GM12872 (cell line): Measurements from ENCODE around the gene ANO3.

Experiments used
- TF ChIP-seq, protein P1 (sequence below): IDR thresholded peaks from 3 replicates; pipeline ENCODE4 v1.5.1; 2011; ENCODE audit warnings: low read depth, mild to moderate bottlenecking, low read length, moderate library complexity; ENCODE audit not compliant: insufficient read depth

The ANO3 gene

DNA sequence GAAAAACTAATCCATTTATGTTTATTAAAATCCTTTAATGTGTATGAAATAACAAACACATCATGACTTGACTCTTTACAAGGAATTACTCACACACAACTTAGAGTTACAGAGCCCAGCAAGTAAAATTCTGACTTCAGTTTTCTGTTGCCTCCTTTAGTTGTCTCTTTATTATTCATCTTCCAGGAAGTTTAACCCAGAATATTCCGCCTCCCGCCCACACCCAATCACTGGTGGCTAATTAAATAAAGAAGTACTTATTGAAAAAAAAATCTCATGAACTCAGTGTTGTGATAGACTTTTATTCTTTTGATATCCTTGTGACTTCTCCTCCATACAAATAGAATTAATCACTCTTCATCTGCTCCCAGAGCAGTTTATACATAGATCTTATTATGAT lies 178.2 kb downstream of the ANO3 start:
- TF ChIP-seq, protein P1, sequence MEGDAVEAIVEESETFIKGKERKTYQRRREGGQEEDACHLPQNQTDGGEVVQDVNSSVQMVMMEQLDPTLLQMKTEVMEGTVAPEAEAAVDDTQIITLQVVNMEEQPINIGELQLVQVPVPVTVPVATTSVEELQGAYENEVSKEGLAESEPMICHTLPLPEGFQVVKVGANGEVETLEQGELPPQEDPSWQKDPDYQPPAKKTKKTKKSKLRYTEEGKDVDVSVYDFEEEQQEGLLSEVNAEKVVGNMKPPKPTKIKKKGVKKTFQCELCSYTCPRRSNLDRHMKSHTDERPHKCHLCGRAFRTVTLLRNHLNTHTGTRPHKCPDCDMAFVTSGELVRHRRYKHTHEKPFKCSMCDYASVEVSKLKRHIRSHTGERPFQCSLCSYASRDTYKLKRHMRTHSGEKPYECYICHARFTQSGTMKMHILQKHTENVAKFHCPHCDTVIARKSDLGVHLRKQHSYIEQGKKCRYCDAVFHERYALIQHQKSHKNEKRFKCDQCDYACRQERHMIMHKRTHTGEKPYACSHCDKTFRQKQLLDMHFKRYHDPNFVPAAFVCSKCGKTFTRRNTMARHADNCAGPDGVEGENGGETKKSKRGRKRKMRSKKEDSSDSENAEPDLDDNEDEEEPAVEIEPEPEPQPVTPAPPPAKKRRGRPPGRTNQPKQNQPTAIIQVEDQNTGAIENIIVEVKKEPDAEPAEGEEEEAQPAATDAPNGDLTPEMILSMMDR, result no peak

DNA sequence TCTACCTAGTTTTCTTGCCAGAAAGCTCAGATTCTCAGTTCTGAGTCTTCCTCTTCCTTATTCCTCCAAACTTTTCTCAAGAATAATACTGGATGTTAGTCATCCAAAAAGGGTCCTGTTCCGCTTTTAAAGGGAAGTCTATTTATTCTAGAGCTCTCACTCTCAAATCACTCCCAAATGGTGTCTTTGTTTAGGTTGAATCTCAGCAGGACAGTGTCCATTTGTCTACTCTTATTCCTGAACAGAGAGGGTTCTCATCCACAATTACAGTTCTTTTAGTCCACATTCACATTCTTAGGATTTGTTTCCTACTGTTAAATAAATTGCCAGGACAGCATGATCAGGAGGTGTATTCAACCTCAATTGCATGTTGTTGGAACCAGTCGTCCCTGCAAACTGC lies 178.8 kb downstream of the ANO3 start:
- TF ChIP-seq, protein P1, result no peak

DNA sequence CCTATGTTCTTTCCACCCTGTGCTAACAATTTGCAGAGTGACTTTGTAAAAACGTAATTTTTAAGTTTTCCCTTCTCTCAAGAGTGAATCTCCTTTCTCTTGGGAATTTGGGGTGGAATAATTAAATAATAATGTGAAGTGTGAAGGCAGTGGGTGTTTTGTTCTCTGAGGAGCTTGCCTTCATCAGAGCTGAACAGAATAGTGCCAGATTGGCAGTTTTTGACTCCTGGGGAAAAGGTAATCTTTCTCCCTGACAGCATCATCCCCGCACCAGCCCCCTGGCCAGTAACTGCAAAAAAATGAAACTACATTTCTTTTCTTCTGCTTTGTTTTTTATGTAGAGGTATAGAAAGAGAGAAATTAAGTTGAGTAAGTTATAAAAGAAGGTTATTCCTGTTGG lies 180.3 kb downstream of the ANO3 start:
- TF ChIP-seq, protein P1, result no peak

- TF ChIP-seq, protein P1, result no peak
Observed at GRCh38 chr11:26519469-26519868, 187.5 kb downstream of the ANO3 start.

GRCh38 chr11:26522912-26523610 lies 191.1 kb downstream of the ANO3 start:
- TF ChIP-seq, protein P1, result peak; percentile 45

GRCh38 chr11:26527685-26528084 lies 195.8 kb downstream of the ANO3 start:
- TF ChIP-seq, protein P1, result no peak

GRCh38 chr11:26537341-26537740 lies 205.4 kb downstream of the ANO3 start:
- TF ChIP-seq, protein P1, result no peak
